NCI-H82 (cell line): Measurements from ENCODE around the gene OR5AU1.
"Not testable (repeated sequence)": the region's sequence is repeated elsewhere in the genome, so short reads cannot be mapped to it uniquely, and the experiment has no call there.

Source experiments
- DNase-seq: peaks from one replicate; lab custom pipeline; 2025; lab: John Stamatoyannopoulos, UW

The OR5AU1 gene

DNA sequence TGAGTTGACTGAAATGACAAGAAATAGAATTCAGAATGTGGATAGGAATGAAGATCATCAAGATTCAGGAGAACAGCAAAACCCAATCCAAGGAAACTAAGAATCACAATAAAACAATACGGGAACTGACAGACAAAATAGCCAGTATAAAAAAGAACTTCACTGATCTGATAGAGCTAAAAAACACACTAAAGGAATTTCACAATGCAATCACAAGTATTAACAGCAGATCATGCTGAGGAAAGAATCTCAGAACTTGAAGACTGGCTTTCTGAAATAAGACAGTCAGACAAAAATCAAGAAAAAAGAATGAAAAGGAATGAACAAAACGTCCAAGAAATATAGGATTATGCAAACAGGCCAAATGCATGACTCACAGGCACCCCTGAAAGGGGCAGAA, 15.3 kb upstream of the OR5AU1 start:
- no peak for DNase-seq

- DNase-seq: no peak
These were observed 13.7 kb upstream of the OR5AU1 start for GRCh38 chr14:21169573-21169972.

- no peak for DNase-seq
These were observed 12.2 kb upstream of the OR5AU1 start for GRCh38 chr14:21168055-21168454.

GRCh38 chr14:21165670-21166069, 9.8 kb upstream of the OR5AU1 start:
- not testable (repeated sequence) for DNase-seq

GRCh38 chr14:21165002-21165605, 9.2 kb upstream of the OR5AU1 start:
- DNase-seq: not testable (repeated sequence)

DNA sequence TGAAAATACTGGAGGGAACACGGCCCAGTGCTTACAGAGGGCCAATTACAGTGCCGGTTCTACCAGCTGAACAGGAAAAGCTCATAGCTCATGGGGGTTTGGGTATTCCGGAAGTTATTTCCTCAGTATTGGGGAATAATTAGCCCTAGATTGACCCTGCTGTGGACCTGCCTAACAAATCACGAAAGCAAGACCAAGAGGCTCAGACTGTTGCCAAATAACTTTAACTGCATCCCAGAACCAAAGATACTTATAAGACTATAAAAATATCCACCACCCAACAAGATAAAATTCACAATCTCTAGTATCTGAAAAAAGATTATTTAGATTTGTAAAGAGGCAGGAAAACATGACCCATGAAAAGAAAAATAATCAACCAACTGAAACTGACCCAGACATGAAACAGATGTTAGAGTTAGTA, 8.0 kb upstream of the OR5AU1 start:
- DNase-seq: no peak

DNA sequence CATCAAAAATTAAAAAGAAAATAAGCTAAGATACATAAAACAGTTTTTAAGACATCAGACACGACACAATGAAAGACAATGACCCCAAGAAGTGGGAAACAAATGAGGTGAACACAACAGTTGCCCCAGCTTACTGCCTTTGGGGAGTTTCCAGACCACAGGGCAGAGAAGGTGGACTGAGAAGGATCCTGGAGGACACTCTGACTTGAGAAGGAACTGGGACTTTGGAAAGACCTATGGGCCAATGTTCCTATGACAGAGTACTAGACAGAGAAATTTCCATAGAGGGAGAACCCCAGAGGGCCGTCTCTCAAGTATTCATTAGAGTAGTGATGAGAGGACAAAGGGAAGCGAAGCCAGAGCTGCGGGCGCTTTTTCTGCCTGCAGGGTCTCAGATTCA, 6.2 kb upstream of the OR5AU1 start:
- no peak for DNase-seq

DNA sequence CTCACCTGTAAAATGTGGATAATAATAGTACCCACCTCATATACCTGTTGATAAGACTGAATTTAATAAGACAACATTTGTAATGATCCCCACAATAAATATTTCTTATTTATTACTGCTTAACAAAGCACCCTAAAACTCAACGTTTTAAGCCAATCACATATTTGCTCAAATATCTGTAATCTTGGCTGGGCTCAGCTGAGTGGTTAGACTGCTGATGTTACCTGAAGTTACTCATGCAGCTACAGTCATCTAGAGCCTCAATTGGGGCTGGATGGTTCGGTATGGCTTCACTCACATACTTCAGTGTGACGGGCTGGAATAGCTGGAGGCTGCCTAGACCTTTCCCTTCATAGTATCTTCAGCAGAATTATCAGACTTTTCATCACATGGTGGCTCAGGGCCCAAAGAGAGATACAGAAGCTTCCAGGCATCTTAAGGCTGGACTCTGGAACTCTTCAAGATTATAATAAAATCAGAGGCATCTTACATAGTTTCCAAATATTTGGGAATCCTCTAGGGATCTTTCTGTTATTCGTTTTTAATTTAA, 4.3 kb upstream of the OR5AU1 start:
- no peak for DNase-seq

DNA sequence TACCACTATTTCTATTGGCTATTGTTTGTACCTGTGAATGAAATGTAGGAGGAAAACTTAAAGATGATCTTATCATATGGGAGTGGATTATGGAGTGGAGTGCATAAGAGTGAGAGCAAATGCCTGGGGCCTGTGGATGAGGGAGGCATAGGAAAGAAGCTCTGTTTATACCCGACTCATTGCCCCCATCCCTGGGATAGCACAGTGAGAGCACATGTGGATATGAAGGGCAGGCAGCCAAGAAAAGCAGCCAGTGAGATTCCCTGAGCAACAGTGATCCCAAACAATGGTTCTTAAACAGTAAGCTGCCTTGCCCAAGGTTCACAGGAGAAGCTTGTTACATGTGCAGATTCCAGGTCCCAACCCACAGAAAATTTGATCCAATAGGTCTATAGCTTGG, 2.3 kb upstream of the OR5AU1 start:
- DNase-seq: not testable (repeated sequence)

DNA sequence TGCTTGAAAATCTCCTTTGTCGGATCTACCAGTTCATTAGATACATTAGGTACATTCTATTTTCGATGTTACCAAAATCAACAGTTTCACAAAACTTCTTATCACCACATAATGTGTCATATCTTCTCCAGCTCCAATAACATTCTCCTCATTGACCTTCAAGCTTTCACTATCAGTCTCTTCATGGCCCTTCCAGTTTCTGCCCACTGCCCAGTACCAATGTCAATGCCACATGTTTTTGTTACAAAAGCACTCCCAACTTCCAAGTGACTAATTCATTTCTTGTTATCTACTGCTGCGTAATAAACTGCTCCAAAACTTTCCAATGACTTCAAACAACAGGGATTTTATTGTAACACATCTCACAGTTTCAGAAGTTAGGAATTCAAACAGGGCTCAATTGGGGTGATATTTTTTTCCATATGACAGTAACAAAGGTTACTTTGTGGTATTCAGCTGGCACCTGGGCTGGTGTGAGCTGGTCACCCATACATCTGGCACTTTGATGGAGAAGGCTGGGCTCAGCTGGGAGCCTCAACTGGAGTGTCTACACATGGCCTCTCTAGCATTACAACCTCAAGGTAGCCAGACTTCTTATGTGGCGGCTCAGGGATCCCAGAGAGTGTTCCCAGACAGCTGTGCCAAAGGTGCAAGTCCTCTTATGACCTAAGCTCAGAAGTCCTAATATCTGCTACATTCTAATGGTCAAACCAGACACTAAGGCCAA, 6.1 kb downstream of the OR5AU1 start:
- DNase-seq: no peak

GRCh38 chr14:21145437-21145836, 10.4 kb downstream of the OR5AU1 start:
- DNase-seq: no peak

DNA sequence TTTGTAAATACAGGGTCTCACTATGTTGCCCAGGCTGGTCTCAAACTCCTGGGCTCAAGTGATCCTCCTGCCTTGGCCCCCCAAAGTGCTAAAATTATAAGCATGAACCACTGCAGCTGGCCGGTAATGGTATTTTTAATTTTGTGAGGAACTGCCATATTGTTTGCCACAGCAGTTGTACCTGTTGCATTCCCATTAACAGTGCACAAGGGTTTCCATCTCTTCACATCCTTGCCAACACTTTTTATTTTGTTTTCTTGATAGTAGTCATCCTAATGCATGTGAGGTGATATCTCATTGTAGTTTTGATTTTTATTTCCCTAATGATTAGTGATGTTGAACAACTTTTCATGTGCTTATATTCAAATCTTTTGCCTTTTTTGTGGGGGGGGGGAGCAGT, 13.5 kb downstream of the OR5AU1 start:
- DNase-seq: no peak

DNA sequence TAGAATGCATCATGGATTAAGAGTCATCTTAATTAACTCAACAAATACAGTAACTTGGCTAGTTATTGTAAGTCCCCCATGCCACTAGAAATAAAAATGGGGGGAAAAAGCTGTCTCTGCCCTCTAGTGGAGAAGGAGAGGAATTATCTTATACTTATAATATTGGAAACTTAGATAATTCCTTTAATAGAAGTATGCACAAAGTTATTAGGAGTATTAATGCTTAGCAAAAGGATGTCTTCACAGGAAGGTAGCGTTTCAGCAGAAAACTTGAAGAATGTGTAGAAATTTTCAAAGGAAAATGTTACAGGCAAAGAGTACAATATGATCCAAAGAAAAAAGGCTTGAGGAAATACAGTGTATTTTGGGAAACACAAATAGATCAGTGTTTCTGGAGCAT, 19.8 kb downstream of the OR5AU1 start:
- DNase-seq: peak; percentile 29

DNA sequence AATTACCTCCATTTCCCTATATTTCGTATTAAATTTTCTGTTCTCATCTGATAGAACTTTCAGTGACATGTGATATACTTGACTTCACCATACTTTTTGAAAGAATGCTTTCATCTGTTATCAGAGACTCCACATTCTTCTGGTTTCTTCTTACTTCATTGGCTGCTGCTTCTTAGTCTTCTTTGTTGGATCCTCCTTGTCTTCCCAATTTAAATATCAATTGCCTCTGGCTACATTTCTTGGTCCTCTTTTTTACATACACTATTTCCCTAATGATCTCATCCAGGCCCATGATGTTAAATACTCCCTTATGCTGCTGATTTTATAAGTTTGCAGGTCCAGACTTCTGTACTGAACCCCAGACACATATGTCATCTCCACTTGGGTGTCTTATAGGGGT, 22.0 kb downstream of the OR5AU1 start:
- no peak for DNase-seq

DNA sequence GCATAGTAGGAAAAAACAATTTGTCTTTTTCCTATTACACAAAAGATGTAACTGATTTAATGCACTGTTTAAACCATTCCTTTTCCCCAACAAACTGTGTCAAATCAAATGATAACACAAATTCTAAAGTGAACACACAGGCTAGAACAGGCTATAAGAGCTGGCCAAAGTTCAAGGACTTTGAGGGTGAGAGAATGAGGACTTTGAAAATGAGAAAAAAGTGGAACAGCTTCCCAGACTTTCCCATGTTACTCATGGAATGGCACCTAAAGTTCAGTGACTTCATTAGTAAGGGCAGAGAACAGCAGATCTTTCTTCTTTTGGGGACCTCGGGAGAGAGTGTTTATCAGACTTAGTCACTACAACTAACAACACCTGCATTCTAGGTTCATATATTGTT, 32.4 kb downstream of the OR5AU1 start:
- DNase-seq: no peak

DNA sequence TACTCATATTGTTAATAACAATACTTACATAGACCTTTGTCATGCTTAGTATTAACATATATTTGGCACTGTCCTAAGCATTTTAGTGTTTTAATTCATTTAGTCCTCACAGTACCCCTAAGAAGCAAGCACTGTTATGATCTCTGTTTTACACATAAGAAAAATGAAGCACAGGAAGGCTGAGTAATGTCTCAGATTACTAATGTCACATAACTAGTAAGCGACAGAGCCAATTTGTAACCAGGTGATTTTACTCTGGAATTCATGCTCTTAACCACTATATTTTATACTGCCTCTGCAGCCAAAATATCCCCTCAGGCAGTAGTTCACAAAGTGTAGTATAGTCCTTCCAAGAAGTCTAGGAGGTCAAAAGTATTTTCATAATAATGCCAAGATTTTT, 34.7 kb downstream of the OR5AU1 start:
- no peak for DNase-seq

GRCh38 chr14:21120686-21121085, 35.2 kb downstream of the OR5AU1 start:
- no peak for DNase-seq

DNA sequence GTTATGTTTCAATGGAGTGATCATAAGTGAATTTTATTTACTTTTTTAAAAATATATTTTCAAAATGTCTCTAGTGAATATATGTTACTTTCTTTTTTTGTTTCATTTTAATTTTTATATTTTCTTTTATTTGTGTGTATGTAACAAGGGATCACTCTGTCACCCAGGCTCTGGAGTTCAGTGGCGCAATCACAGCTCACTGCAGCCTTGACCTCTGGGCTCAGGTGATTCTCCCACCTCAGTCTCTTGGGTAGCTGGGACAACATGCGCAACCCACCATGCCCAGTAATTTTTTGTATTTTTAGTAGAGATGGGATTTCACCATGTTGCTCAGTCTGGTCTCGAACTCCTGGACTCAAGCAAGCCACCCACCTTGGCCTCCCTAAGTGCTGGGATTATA, 36.9 kb downstream of the OR5AU1 start:
- DNase-seq: no peak

DNA sequence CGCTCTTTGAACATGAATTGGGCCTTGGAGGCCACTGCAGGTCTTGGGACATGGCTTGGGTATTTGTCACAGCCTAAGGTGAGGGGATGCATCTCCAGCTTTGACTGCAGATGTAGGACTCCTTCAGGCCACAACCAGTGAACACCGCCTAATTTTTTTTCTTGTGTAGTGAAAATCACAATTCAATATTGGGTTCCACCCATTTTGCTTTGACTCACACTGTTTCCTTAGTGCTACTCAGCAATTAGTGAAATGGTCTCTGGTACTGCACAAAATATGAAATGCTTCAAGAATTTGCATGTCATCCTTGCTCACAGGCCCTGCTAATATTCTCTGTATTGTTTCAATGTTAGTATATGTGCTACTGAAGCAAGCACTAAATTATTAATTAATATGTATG, 42.5 kb downstream of the OR5AU1 start:
- DNase-seq: no peak

DNA sequence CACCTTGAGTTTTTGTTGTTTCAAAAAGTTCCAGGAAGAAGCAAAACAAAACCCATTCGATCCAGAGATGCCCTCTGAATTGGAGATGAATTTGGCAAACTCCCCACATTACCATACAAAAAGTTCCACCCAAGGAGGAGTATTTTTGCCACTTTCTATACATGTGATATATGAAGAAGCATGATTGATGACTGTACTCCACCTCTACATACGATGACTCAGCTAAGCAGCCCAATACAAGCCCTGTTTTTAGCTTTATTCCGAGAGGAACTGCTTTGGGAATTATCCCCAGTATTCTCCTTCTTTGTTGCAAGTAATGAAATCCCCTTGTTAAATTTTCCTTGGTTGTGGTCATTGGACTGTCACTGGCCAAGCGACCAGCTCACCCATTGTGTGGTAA, 43.6 kb downstream of the OR5AU1 start:
- DNase-seq: no peak

- peak; percentile 18 for DNase-seq
These were observed 46.3 kb downstream of the OR5AU1 start for GRCh38 chr14:21109377-21110138.

GRCh38 chr14:21108791-21109190, 47.1 kb downstream of the OR5AU1 start:
- no peak for DNase-seq

DNA sequence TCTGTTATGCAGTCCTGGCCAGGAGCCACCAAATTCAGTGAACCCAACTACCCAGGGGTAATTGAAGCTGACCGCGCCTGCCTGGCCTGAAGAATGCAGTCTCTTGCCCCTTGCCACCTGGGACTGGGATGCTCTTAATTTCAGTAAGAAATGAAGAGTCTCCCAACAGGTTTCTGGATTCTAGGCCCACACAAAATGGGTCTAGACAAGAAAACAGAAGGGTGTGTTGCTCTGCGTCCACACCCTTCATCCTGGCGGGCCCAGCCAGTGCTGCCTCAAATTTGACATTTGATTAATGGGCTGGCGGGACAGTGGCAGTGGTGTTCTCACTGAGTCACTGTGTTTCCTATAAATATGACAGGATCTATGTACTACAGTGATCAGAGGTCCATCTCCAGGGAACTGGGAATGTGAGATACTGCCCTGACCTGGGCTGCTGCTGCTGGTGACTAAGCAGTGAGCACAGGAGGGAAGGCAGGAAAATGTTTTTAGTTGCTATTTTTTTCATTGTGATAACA, 48.5 kb downstream of the OR5AU1 start:
- no peak for DNase-seq
